Fibroblast of lung (primary cell): ENCODE results near the gene DAPK1. TPM values are rescaled to one million over a fixed set of nuclear protein-coding genes. Genes with fewer than 3 reads are reported as not detected.

Source experiments
- DNase-seq, 2 donors: peaks; one replicate each; pipeline versions ENCODE4 v3.0.0 to v3.0.0-alpha.2; 2010; ENCODE audit warnings: low read depth in 2 of 2
- H2AFZ ChIP-seq: 2 replicates; pipeline ENCODE4 v1.5.1; 2012; ENCODE audit warnings: low read length, control low read depth, inconsistent platforms
- H3K27ac ChIP-seq: 2 replicates; pipeline ENCODE4 v1.5.1; 2011; ENCODE audit warnings: low read length, control low read depth; ENCODE audit not compliant: insufficient read depth
- H3K27me3 ChIP-seq: 2 replicates; pipeline ENCODE4 v1.5.1; 2011; ENCODE audit warnings: mild to moderate bottlenecking, low read length; ENCODE audit not compliant: control insufficient read depth, insufficient read depth
- H3K36me3 ChIP-seq: 2 replicates; pipeline ENCODE4 v1.5.1; 2011; ENCODE audit warnings: low read length; ENCODE audit not compliant: control insufficient read depth, insufficient read depth
- H3K4me1 ChIP-seq: 2 replicates; pipeline ENCODE4 v1.5.1; 2011; ENCODE audit warnings: low read length; ENCODE audit not compliant: control insufficient read depth, insufficient read depth; ENCODE audit errors: extremely low read depth
- H3K4me2 ChIP-seq: 2 replicates; pipeline ENCODE4 v1.5.1; 2011; ENCODE audit warnings: low read length, control low read depth; ENCODE audit not compliant: insufficient read depth; ENCODE audit errors: extremely low read depth
- H3K4me3 ChIP-seq, 4 experiments: fragments of 200-600 bp in 1 of 4; sonication (generic) in 1 of 4; replicated peaks in 1 of 4; 2 replicates each; pipeline ENCODE4 v1.5.1; 2011 to 2016; ENCODE audit warnings: low read length in 4 of 4, low read depth in 3 of 4, mild to moderate bottlenecking in 3 of 4, control low read depth in 2 of 4, inconsistent platforms in 1 of 4, mixed read lengths in 1 of 4; ENCODE audit not compliant: insufficient read depth in 1 of 4; ENCODE audit errors: control extremely low read depth in 1 of 4
- H3K79me2 ChIP-seq: 2 replicates; pipeline ENCODE4 v1.5.1; 2012; ENCODE audit warnings: mild to moderate bottlenecking, low read length, inconsistent platforms; ENCODE audit not compliant: control insufficient read depth, insufficient read depth
- H3K9ac ChIP-seq: 2 replicates; pipeline ENCODE4 v1.5.1; 2011; ENCODE audit warnings: mild to moderate bottlenecking, low read length, control low read depth; ENCODE audit not compliant: insufficient read depth
- H3K9me3 ChIP-seq: 2 replicates; pipeline ENCODE4 v1.5.1; 2012; ENCODE audit warnings: low read depth, low read length; ENCODE audit not compliant: control insufficient read depth, insufficient read depth
- H4K20me1 ChIP-seq: 2 replicates; pipeline ENCODE4 v1.5.1; 2011; ENCODE audit warnings: low read length; ENCODE audit not compliant: control insufficient read depth, insufficient read depth; ENCODE audit errors: extremely low read depth
- CTCF ChIP-seq, 2 donors: IDR thresholded peaks in 1 of 2; conservative IDR thresholded peaks in 1 of 2; 1 replicate in 1 of 2; 2 replicates in 1 of 2; pipeline ENCODE4 v1.5.1; 2011 to 2012; ENCODE audit warnings: low read length in 2 of 2, control low read depth in 1 of 2, inconsistent platforms in 1 of 2, low read depth in 1 of 2, mild to moderate bottlenecking in 1 of 2
- EZH2 ChIP-seq: IDR thresholded peaks from 2 replicates; pipeline ENCODE4 v1.5.1; 2012; ENCODE audit warnings: low read length, control low read depth, mild to moderate bottlenecking; ENCODE audit errors: missing control alignments
- polyA plus RNA-seq, 2 donors: library from polyadenylated mRNA; depleted of rRNA in 1 of 2; stranded (reverse) in 1 of 2; unstranded in 1 of 2; fragments of >200 nt; gene quantifications; 2 replicates each; pipeline ENCODE4 v1.2.1, GENCODE V29; 2011 to 2012; ENCODE audit warnings: missing spikeins in 1 of 2
- total RNA-seq: library from RNA; depleted of rRNA; stranded (reverse); fragments of >200 nt; gene quantifications from 2 replicates; pipeline ENCODE4 v1.2.1, GENCODE V29; 2014

DAPK1 gene
- total and polyA plus RNA-seq, 2 donors (not counting 1 experiment from before 2014, with no cell fraction given): 1.1 to 15.5 TPM

- Histone ChIP-seq H3K9me3 (no peaks in the 10 kb centered on the region), H4K20me1 (no peaks in the 10 kb centered on the region), H2AFZ (no peak overlapping the region), H3K9ac (no peak overlapping the region), H3K27ac (no peak overlapping the region), H3K4me3 (no peak overlapping the region), H3K4me2 (no peak overlapping the region), H3K79me2 (no peaks in the 10 kb centered on the region), H3K27me3 (no peaks in the 10 kb centered on the region), H3K4me1 (no peaks in the 10 kb centered on the region), H3K36me3 (no peaks in the 10 kb centered on the region)
- peak; percentile 65 to 88 for DNase-seq
- TF ChIP-seq CTCF (conservative IDR thresholded peaks at IDR 0.05 in 1 of 2, IDR thresholded peaks at IDR 0.05 in 1 of 2; ENCODE audit: low read depth in 1 of 2, low read length in 2 of 2) (no peak), EZH2 (no peak)
These were observed 109.3 kb downstream of the DAPK1 start for GRCh38 chr9:87606841-87607521.

- H3K9me3 ChIP-seq: no peaks in the 10 kb centered on the region
- H3K27me3 ChIP-seq: no peaks in the 10 kb centered on the region
- TF ChIP-seq CTCF (conservative IDR thresholded peaks at IDR 0.05 in 1 of 2, IDR thresholded peaks at IDR 0.05 in 1 of 2; ENCODE audit: low read depth in 1 of 2, low read length in 2 of 2): no peak
- TF ChIP-seq EZH2: no peak
- no peaks in the 10 kb centered on the region for H4K20me1 ChIP-seq
- no peaks in the 10 kb centered on the region for H3K79me2 ChIP-seq
- no peak for DNase-seq
- no peak overlapping the region for H3K4me3 ChIP-seq
- H3K27ac ChIP-seq: no peak overlapping the region
- H2AFZ ChIP-seq: no peak overlapping the region
- H3K9ac ChIP-seq: no peak overlapping the region
- H3K4me1 ChIP-seq: no peaks in the 10 kb centered on the region
- H3K36me3 ChIP-seq: no peaks in the 10 kb centered on the region
- H3K4me2 ChIP-seq: no peak overlapping the region
These were observed 110.2 kb downstream of the DAPK1 start for GRCh38 chr9:87607859-87608258.

- no peak overlapping the region for H3K4me2 ChIP-seq
- H3K4me1 ChIP-seq: no peaks in the 10 kb centered on the region
- no peaks in the 10 kb centered on the region for H4K20me1 ChIP-seq
These were observed 111.3 kb downstream of the DAPK1 start for GRCh38 chr9:87609002-87609401.

More at GRCh38 chr9:87609002-87609401, 111.3 kb downstream of the DAPK1 start:
- no peak overlapping the region for H2AFZ ChIP-seq
- H3K36me3 ChIP-seq: no peaks in the 10 kb centered on the region
- TF ChIP-seq CTCF (conservative IDR thresholded peaks at IDR 0.05 in 1 of 2, IDR thresholded peaks at IDR 0.05 in 1 of 2; ENCODE audit: low read depth in 1 of 2, low read length in 2 of 2) (no peak), EZH2 (no peak)
- no peak overlapping the region for H3K4me3 ChIP-seq
- H3K9me3 ChIP-seq: no peaks in the 10 kb centered on the region
- no peak overlapping the region for H3K9ac ChIP-seq
- H3K27me3 ChIP-seq: no peaks in the 10 kb centered on the region
- no peak for DNase-seq
- no peaks in the 10 kb centered on the region for H3K79me2 ChIP-seq
- no peak overlapping the region for H3K27ac ChIP-seq
